HG03469 (cell line): ENCODE results near the gene RXRA.

Experiments used
- ATAC-seq: cut with Tn5 transposase; IDR thresholded peaks from one replicate; pipeline ENCODE4 v1.9.1; 2021; ENCODE audit warnings: mild to moderate bottlenecking, moderate library complexity, moderate number of reproducible peaks; ENCODE audit not compliant: unreplicated experiment

The RXRA gene

DNA sequence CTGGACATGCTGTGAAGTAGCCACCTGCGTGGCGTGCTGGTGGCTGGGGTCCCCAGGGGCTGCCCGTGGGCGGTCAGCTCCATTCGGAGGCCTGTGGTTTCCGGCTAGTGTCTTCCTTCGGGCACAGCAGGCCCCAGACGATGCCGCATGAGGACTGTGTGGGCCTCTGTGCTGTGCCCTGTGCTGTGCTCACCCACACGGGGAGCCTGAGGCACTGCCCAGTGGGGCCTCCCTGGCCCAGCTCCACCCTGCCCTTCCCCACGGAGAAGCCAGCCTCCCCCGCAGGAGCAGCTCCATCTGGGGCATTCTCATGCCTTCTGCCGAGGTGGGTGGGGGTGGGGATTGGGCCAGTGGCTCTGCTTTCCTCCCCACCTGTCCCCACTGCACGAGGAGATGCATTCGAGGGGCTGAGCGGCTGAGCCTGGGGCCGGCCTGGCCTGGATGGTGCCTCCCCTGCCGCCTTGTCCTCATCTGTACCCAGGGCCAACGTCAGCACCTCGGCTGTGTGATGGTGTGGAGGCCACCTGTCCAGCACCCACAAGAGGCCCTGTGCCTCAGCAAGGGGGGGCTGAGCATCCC, 24.2 kb downstream of the RXRA start:
- no peak for ATAC-seq

- ATAC-seq = no peak
Measured at GRCh38 chr9:134351606-134352176, 25.4 kb downstream of the RXRA start.

- no peak for ATAC-seq
Measured at GRCh38 chr9:134352247-134352933, 26.1 kb downstream of the RXRA start.

GRCh38 chr9:134353539-134353938, 27.3 kb downstream of the RXRA start:
- no peak for ATAC-seq

- ATAC-seq = no peak
Measured at GRCh38 chr9:134355158-134355557, 28.9 kb downstream of the RXRA start.

DNA sequence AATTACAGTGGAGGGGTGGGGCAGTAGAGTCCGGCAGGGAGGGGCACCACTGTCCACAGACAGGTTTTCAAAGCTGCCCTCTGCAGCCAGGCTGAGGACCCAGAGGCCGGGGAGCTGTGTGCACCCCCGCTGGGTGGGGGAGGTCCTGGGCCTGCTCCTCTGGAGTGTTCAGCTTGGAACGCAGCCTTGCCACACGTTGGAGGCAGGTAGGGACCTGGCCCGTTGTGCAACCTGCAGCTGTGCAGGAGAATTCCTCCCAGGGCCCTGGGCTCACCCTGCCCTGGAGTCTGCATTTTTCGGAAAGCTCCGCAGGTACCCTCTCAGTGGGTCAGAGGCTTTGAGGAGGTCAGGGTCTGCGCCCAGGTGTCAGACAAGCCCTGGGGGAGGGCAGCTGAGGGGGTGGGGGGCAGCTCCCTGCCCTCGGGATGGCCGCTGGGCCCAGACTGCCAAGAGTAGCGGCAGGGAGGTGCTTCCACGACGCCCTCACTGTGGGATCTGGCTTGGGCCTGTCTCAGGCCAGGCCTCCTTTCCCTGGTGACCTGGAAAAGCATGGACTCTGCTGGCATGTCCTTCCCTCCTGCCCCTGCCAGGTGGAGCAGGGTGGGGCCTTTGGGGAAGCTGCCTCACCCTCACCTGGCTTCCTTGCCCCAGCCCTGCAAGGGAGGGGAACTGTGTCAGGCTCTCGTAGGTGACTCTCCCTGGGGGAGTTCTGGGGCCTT, 29.5 kb downstream of the RXRA start:
- ATAC-seq = no peak

GRCh38 chr9:134356496-134357470, 30.5 kb downstream of the RXRA start:
- no peak for ATAC-seq

DNA sequence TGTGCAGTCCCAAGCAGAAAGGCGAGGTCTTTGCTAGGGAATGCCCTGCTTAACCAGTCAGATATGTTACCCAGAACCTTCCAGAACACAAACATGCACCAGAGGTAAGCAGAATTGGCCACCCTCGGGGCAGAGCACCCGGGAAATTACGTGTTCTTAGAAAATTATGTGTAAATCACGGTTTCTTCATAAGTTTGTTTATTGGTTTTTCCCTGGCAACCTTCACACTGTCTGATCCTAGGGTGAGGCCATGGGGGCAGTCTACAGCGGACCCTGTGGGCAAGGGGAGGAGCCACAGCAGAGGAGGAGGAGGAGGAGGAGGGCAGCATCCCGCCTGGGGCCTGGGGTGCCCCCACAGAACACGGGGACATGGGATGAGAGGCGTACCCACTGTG, 31.4 kb downstream of the RXRA start:
- no peak for ATAC-seq

DNA sequence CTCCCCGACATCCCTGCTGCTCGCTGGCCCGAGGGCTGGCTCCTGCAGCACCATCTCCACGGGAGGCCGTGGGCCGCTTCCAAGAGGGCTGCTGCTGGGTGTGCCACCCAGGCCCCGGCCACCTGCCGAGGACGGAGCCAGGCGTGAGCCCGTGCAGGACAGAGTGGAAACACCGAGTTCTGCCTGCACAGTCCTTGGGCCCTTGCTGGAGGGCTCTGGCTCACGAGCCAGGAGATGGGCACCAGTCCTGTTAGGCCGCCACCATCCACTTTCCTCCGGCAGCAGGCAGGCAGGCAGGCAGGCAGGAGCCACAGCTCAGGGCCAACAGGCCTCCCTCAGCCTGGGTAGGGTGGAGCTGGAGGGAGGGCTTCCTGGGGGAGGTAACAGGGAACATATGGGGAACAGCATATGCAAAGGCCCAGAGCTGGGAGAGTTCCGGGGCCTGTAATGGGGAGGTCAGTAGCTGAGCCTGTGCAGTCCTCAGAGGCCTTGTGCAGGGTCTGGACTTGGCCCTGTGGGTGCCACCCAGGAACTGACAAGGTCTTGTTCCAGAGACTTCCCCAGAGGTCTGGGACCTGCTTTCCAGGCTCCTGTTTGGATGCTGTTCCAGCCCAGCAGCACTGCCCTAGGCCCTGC, 31.9 kb downstream of the RXRA start:
- ATAC-seq = no peak

GRCh38 chr9:134358662-134359319, 32.5 kb downstream of the RXRA start:
- ATAC-seq = no peak

GRCh38 chr9:134359493-134360179, 33.4 kb downstream of the RXRA start:
- ATAC-seq = no peak

DNA sequence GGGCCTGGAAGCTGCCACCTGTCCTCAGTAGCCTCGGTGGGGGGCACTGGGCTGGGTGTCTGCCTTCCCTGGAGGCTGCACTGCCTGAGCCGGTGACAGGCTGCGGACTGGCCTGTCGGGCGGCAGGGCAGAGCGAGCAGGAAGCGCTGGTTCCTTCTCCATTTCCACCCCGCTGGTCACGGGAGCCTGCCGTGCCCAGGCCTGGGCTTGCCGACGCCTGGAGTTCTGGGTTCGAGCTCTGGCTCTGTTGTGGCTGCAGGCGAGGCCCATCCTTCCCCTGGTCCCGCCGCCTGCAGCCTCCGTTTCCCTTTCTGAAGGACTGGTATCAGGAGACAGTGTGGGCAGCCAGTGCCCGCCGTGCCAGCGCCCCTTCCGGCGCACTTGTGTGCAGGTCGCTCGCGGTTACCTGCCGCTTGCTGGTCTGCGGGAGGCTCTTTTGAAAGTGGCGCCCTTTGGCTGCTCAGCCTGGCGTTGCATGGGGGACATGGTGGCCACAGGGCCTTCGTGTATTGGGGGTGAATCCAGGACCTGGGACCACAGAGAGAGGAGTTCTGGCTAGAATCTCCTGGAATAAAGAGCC, 34.0 kb downstream of the RXRA start:
- ATAC-seq = no peak

DNA sequence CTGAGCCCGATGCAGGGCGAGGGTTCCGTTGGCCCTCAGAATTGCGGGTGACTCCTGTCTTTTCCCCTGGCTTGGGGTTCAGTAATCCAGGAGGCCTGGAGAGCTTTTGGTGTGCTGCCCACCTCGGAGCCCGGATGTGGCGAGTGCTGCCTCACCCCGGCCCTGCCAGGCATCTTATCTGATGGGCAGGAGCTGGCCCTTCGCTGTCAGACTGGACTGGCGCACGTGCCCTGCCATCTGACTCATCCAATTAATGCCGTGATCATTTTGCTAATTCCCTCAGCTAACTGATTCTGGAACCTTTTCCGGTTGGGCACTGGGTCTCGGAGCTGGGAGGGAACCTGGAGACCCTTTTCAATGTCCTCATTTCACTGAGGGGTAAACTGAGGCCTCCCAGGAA, 34.6 kb downstream of the RXRA start:
- ATAC-seq = no peak

DNA sequence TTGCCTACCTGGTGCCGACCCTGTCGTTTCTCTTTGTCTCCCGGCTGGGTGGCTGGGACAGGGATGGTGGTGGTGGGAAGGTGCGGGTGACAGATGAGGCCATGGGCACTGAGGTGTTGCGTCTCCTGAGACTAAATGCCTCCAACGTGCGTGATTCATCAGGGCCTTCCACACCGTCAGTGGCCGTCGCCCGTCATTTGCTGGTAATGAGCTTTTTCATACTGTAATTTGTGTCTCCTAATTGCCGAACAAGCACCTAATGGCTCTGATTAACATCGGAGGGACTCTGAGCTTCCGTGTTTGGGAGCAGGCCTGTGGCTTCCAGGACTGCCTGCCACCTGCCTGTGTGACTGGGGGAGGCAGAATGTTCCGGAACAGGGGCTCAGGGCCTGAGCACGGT, 35.2 kb downstream of the RXRA start:
- ATAC-seq = no peak

DNA sequence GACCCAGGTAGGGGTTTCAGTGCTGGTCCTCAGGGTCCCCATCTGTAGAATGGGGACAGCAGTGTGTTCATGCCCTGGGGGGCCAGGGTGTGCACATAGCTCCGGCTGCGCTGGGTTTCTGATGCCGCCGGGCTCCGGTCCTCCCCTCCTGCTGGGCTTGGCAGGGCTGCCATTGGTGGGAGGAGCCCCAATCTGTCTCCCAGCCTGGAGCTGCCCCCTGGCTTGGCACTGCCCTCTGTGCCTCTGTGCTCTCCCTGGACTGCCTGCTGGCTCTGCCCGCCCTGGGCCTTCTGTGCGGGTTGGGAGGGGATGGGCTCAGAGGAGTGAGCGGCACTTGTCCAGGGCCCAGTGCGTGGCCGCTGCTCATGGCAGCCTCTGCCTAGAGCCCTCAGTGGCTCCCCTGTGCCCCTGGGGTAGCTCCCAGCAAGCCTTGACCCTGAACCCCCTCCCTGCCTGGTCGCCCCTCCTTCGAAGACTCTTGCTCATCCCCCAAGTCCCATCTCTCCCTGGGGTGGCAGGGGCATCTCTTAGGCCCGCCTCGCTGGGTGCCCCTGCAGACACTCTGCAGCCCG, 35.7 kb downstream of the RXRA start:
- ATAC-seq = no peak

- ATAC-seq = no peak
Measured at GRCh38 chr9:134363450-134363849, 37.2 kb downstream of the RXRA start.

DNA sequence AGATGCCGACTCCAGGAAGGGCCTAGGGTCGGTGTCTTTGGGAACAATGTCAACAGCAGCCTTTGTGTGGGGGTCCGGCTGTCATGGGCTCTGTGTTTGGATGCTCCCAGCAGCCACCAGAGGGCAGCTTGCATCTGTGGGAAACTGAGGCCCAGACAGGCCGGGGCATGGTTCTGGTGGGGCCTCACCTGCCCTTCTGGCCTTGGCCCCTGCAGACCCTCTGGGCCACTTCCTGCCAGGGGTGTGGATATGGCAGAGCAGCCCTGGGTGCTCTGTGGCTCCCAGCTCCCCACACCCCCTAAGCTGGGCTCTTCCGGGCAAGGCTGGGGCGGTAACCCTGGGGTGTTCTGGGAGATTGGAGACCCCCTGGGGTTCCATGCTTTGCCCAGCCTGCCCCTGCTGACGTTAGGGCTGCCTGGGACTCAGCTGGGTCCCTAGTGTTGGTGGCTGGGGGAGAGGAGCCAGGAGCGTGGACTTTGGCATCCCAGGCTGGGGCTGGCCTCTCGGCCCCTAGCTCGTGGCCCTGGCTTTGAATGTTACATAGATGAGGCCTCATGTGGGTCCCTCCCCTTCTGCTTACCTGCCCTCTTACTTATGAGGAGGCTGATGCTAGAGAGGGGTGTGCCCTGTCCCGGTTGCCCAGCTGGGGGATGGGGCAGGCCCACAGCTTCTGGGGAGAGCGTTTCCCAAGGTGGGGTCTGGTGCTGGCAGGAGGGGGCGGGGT, 38.3 kb downstream of the RXRA start:
- no peak for ATAC-seq

DNA sequence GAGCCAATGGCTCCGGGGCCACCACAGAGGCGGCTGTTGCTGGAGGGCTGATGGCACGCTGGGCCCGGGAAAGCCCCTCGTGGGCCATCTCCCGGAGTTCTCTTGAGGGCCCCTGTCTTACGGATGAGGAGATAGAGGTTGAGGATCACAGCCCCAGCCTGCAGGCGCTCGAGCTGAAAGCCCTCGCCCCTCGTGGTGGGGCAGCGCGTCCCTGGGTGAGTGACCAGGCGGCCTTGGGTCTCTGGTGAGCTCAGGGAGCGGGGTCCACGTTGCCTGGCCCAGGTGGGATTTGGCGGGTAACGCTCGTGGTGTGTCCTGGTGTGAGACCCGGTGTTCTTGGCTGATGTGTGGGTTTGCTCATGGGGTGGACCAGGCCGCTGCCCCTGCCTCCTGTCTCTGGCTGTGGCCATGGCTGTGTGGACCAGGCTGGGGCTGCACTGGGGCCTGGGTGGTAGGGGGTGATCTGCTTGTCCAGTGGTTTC, 38.9 kb downstream of the RXRA start:
- ATAC-seq = no peak
